HG03097 (cell line): ENCODE results near the gene KRTAP10-11.
"Not testable (repeated sequence)": the region's sequence is repeated elsewhere in the genome, so short reads cannot be mapped to it uniquely, and the experiment has no call there.

ENCODE experiments used
- ATAC-seq: cut with Tn5 transposase; IDR thresholded peaks from one replicate; pipeline ENCODE4 v1.9.1; 2021; ENCODE audit not compliant: unreplicated experiment, low FRiP score

KRTAP10-11 gene

DNA sequence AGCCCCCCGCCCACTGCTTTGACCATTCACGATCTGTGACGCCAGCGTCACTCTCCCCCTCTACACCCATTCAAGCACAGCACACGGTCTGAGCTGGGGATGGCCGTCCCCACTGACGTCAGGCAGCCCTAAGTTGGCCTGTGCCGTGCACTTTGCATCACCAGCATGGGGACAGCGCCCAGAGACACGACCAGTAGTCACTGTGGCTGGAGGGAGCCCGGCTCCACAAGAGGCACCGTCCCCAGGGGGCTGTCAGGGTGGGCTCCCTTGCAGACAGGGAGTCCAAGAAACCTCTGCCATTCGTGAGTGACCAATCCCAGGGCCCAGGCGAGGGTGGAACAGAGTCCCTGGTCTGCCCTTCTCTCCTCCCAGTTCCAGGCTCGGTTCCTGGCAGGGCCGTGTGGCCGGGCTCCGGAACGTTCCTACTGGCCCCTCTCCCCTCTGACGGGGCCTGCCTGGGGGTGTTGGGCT lies 32.0 kb upstream of the KRTAP10-11 start:
- ATAC-seq: no peak

DNA sequence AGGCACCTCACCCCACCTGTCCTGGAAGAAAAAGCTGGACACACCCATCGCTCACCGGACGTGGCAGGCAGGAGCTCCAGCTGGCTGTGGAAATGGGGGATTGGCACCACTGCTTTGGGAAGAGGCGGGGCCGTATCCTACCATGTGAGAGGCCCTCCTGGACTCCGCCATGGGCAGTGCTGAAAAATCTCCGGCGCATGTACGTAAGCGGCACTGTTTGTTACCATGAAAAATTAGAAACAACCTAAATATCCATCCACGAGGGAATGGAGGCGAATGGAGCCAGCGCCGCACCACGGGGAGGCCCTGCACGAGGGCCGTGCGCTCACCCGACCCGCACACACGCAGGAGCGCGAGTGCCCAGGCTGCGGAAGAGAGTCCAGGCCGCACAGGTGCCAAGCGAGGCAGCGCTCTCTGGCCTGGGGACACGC lies 31.2 kb upstream of the KRTAP10-11 start:
- no peak for ATAC-seq

DNA sequence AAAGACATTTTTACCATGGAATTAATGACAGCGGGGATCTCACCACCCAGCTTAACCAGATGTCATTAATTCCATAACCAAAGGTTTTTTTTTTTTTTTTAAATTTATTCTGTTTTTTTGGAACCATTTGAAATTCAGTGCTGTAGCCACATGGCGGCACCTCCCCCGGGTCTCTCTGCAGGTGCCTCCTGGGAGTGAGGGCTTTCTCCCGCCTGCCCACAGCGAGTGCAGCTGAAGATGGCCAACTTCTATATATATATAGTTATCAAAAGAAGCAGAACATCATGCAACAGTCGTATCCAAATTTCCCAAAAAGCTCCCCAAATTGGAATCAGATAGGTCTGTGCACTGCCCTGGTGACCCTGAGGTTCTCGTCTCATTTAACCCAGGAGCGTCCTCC lies 30.7 kb upstream of the KRTAP10-11 start:
- no peak for ATAC-seq

DNA sequence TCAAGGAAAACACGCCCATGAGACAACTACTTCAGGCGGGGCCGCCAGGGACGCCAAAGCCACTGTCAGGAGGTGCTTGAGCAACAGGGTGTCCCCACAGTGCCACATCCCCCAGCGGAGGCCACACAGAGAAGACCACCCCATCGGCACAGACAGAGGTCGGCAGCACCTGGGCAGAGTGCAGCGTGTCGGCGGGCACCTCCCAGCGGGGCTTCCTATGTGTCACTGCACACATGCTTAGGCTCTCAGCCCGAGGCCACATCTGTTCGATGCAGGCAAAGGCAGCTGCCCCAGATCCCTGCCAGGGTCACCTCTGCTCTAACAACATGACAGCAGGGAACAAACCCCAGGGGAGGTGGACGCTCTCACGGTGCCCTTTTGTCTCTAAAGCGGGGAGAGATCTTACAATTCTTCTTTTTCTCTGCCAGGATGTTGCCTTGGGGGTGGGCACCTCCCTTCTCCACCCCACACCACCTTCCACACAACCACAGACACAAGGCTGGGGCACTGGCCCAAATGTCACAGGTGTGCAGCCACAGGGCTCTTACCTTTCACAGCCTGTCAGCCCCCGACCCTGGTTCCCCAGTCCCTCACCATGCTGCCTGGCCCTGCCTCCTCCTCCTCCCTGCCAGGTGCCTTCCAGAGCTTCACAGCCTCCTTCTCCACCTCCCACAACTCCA lies 30.2 kb upstream of the KRTAP10-11 start:
- ATAC-seq: no peak

DNA sequence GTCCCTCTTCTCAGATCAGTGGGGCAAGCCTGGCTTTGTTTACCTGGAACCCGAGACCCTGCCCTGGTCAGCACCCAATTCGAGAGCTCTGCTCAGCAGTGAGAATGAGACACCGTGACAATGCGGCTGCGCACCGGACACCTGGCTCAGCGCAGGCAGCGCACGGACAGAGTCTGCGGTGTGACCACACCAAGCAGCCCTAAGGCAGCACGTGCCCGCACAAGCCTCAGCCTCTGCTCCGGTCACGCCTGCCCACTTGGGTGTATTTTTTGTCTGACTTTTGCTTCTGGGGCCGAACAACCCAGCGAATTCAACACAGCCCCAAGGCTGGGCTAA lies 29.7 kb upstream of the KRTAP10-11 start:
- no peak for ATAC-seq

DNA sequence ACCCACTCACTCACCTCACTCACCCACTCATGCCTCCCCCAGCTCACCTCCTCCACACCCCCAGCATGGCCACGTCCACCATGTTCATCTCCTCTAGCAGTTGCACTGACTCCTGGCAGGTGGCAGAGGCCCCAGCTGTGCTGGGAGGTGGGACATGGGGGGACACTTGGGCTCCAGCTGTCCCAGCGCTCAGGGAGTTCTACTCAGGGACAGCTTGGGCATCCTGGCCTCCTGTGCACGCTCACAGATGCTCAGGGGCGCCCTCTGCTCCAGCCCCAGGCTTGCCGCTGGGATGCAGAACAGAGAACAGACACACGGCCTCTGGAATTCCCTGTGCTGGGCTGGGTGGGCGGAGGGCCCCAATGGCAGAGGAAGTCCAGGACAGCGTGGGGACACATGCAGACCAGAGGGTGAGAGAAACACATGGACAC lies 29.1 kb upstream of the KRTAP10-11 start:
- no peak for ATAC-seq

DNA sequence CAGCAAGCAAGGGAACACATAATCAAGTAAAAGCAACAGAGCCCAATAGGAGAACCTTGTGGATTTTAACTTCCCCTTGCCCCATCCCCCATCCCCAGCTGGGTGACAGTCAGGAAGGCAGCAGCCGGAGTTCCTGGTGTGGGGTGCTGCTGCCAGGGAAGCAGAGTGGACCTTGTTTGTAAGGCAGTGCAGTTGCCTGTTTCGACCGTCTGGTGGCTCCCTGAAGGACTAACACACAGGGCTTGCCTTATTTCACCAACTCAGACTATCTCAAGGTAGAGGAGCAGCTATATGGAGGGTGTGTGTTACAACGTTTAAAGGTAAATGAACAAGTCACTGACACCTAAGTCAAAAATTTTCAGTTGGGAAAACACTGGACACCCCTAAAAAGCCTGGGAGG lies 27.7 kb upstream of the KRTAP10-11 start:
- no peak for ATAC-seq

DNA sequence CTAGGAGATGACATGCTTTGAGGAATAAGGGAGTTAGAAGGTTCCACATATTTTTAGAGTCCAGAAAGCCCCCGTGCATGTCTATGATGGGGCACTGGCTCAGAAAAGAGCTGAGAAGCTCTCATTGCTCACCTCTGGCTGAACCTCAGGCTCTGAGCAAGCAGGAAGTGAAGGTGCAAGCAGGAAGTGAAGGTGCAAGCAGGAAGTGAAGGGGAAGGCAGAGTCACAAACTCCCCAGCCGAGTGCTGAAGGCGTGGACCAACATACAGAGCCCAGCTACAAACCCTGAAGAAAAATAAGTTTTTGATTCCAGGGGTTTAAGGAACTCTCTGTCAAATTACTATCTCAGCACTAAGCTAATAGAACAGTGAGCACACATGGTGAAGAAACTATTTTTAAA lies 27.3 kb upstream of the KRTAP10-11 start:
- no peak for ATAC-seq

DNA sequence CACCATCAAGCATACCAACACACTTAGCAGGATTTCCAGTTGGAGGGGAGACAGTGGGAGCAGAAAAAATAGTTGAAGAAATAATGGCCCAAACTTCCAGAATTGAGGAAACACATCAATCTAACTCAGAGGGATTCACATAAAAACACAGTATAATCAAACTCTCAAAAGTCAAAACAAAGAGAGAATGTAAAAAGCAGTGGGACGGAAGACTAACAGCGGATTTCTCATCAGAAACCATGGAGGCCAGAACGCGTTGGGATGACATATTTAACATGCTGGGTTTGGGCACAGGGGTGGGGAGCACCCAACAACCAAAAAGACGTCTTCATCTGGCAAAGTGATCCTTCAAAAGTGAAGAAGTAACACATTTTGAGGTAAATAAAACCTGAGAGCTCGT lies 26.3 kb upstream of the KRTAP10-11 start:
- ATAC-seq: no peak

DNA sequence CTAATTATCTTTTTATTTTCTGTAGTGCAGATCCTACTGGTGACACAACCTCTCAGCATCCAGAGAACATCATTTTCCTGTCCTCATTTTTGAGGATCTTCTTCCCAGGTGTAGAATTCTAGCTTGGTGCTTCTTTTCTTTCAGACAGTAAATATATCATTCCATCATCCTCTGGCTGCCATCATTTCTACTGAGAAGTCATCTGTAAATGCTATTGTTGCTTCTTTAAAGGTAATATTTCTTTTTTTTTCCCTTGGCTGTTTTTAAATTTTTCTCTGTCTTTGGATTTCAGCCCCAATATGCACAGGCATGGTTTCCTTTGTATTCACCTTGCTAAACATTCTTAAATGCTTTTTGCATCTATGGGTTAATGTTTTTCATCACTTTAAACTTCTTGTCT lies 22.6 kb upstream of the KRTAP10-11 start:
- ATAC-seq: no peak

DNA sequence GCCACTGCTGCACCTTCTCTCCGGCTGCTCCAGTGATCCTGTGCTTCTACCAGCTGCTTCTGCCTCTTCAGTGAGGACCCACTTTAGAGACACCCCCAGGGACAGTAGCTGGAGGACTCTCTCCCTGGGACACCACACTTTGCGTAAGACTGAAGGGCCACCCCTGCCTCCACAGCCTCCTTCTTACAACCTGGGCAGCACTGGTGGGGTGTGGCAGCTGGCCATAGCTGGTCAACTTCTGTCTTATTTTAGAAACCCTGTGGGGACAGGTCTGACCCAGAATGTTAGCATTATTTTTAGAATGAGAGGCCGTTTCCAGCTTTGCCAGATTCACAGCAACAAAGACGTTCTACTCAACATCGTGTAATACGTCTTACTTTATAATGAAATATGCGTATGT lies 20.5 kb upstream of the KRTAP10-11 start:
- ATAC-seq: no peak

DNA sequence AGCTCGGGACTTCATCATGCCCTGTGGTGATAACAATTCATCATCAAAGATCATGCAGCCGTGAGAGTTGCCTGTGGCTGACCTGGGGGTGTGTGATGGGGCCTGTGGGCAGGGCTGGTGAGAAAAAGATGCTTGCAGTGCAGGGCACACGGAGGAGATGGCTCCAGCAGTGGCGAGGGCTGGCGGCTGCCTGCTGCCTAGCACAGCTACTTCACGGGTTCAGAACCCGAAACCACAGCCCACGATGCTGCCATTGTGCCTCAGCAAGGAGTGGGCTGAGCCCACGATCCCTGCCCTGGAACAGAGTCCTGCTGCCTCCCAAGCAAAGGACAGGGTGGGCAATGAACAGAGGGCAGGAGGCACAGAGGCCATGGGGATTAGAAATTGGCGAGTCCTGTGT lies 20.0 kb upstream of the KRTAP10-11 start:
- no peak for ATAC-seq

DNA sequence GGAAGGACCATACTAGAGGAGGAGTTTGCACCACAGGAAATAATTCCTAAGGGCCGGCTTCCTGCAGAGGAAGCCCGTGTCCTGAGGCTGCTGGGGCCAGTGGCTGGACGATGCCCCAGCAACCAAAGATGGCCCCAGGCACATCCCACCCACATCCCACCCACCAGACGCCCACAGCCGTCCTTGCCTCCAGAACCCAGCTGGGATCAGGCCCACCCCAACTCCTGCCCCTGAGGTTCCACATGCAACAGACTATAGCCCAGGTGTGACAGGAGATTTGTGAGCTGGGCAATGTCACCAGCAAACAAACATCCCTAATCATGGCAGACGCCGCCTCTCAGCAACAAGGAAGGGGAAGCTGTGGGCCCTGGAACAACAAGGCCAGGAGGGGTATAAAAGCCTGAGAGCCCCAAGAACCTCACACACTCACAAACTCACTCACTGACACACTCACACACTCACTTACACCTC lies 19.5 kb upstream of the KRTAP10-11 start, which contains the start of gene KRTAP10-9:
KRTAP10-9 (plus strand) TSS at position 421 of the 471 bp plus-strand sequence. CDS start 79 bp downstream, outside the sequence.
- ATAC-seq: no peak

DNA sequence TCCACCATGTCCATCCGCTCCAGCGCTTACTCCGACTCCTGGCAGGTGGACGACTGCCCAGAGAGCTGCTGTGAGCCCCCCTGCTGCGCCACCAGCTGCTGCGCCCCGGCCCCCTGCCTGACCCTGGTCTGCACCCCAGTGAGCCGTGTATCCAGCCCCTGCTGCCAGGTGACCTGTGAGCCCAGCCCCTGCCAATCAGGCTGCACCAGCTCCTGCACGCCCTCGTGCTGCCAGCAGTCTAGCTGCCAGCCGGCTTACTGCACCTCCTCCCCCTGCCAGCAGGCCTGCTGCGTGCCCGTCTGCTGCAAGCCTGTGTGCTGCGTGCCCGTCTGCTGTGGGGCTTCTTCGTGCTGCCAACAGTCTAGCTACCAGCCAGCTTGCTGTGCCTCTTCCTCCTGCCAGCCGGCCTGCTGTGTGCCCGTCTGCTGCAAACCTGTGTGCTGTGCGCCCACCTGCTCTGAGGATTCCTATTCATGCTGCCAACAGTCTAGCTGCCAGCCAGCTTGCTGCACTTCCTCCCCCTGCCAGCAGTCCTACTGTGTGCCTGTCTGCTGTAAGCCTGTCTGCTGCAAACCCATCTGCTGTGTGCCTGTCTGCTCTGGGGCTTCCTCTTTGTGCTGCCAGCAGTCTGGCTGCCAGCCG lies 18.9 kb upstream of the KRTAP10-11 start:
- ATAC-seq: not testable (repeated sequence)

DNA sequence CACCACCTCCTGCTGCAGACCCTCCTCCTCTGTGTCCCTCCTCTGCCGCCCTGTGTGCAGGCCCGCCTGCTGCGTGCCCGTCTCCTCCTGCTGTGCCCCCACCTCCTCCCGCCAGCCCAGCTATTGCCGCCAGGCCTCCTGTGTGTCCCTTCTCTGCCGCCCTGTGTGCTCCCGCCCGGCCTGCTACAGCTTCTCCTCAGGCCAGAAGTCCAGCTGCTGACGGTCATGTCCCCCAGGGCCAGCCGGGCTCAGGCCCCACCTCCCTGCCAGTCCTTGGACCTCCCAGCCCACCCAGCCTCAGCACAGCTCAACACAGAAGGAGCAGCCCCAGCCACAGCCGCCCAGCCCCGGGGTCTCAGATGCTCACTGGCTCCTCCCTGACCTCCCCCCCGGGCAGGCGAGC lies 18.4 kb upstream of the KRTAP10-11 start:
- ATAC-seq: not testable (repeated sequence)

DNA sequence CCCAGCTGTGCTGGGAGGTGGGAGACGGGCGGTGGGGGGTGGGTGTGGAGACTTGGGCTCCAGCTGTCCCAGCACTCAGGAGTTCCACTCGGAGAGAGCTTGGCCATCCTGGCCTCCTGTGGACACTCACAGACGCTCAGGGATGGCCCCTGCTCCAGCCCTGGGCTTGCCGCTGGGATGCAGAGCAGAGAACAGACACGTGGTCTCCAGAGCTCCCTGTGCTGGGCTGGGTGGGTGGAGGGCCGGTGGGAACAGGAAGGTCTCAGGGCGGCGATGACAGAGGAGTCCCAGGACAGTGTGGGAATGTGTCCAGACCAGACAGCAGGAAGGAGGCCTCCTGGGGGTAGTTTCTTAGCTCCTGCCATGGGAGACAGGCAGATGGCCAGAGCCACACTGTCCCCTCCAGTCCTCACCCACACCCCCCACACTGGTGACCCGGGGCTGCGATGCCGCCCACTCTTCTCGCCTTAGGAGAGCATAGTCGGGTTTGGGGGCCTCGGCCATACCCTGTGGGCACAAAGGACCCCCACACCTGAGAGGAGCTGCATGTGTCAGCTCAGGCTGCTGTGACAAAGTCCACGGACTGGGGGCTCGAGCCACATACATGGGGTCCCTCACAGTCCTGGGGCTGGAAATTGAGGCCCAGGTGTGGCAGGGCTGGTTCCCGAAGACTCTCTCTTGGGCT lies 17.4 kb upstream of the KRTAP10-11 start:
- no peak for ATAC-seq

DNA sequence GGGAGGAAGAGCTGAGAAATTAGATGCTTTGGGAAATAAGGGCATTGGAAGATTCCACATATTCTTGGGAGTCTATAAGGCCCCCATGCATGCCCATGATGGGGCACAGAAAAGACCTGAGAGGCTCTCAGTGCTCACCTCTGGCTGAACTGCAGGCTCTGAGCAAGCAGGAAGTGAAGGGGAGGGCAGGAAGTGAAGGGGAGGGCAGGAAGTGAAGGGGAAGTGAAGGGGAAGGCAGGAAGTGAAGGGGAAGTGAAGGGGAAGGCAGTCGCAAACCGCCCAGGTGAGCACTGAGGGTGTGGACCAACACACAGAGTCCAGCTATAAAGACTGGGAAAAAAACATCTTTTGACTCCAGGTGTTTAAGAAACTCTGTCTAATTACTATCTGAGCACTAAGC lies 15.8 kb upstream of the KRTAP10-11 start:
- ATAC-seq: no peak

DNA sequence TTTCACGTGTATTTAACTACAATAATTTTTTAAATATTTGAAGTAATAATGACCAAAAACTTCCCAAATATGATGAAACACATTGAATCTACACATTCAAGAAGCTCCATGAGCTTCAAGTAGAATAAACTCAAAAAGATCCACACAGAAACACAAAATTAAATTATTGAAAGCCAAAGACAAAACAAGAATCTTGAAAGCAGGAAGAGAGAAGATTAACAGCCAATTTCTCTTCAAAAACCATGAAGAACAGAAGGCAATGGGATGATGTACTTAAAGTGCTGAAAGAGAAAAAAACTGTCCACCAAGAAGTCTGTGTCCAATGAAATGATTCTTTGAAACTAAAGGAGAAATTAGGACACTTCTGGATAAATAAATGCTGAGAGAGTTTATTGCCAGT lies 14.1 kb upstream of the KRTAP10-11 start:
- ATAC-seq: no peak

DNA sequence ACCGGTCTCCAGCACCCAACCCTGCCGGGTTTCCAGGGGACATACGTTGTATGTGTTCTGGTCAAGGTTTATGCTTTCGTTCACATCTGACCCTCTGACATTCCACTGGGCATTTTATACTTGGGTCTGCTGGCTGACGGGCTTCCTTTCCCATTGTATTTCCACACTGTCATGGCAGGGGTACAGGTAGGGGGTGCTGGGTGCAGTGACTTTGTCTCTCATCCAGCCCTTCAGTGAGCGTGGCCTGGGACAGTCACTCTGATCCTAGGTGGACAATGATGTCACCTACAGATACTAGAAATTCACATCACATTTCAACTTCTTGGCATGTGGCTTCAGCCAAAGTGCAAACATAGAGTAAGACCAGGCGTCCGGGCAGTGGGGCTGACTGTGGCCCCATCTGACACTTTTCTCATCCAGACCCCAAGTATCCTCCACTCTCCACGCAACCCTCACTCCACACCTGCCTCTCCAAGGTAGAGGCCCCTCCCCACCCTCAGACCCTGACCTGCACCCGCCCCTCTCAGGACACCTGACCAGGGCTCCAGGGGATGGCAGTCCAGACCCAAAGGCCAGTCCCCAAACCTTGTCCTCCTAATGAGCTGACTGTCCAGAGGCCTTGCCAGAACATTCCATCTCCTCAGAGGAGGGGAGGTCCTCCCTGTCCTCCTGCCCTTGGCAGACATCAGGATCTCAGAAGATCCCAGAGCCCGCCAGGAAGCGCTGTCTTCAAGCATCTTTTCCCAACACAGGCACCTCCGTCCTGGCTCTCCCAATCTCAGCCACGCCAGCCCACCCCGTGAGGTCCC lies 9.8 kb upstream of the KRTAP10-11 start:
- no peak for ATAC-seq

DNA sequence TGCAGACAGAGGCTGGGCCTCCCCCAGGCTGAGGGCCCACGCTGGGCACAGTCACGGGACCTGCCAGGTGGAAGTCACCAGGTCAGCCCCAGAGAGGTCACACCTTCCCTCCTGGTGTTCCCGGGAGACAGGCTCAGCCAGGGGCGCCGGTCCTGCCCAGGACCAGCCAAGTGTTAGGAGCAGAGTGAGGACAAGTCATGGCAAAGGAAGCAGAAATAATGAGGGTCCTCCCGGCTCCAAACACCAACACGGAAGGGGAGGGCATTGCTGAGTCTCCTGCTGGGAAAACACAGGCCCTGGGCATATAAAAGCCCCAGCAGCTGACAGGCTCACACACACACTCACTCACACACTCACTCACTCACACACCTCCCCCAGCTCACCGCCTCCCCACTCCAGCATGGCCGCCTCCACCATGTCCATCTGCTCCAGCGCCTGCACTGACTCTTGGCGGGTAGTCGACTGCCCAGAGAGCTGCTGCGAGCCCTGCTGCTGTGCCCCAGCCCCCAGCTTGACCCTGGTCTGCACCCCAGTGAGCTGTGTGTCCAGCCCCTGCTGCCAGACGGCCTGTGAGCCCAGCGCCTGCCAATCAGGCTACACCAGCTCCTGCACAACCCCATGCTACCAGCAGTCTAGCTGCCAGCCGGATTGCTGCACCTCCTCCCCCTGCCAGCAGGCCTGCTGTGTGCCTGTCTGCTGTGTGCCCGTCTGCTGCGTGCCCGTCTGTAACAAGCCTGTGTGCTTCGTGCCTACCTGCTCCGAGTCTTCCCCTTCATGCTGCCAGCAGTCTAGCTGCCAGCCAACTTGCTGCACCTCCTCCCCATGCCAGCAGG lies 9.0 kb upstream of the KRTAP10-11 start, which contains the start of gene KRTAP10-10:
KRTAP10-10 (plus strand) TSS at position 339 of the 833 bp plus-strand sequence; CDS start at position 401, 62 bp downstream.
- ATAC-seq: no peak
